AG10803 (cell line): Measurements from ENCODE around the gene DLGAP1.

ENCODE experiments used
- DNase-seq: peaks from one replicate; pipeline ENCODE4 v3.0.0; 2010; ENCODE audit warnings: low read depth
- H3K4me3 ChIP-seq: 2 replicates; pipeline ENCODE4 v1.5.1; 2011; ENCODE audit warnings: mild to moderate bottlenecking, low read length, control low read depth
- CTCF ChIP-seq: conservative IDR thresholded peaks from 2 replicates; pipeline ENCODE4 v1.5.1; 2011; ENCODE audit warnings: mild to moderate bottlenecking, low read length, control low read depth, inconsistent platforms

Gene DLGAP1

GRCh38 chr18:3919396-3920061, 535.6 kb downstream of the DLGAP1 start:
- DNase-seq = no peak

GRCh38 chr18:3916082-3916481, 539.0 kb downstream of the DLGAP1 start:
- TF ChIP-seq CTCF = no peak
- no peak for DNase-seq
- H3K4me3 ChIP-seq = no peak overlapping the region

More at GRCh38 chr18:3919396-3920061, 535.6 kb downstream of the DLGAP1 start:
- no peak overlapping the region for H3K4me3 ChIP-seq
- no peak for TF ChIP-seq CTCF

GRCh38 chr18:3914833-3915610, 540.1 kb downstream of the DLGAP1 start:
- no peak for TF ChIP-seq CTCF
- no peak for DNase-seq
- H3K4me3 ChIP-seq = no peak overlapping the region

GRCh38 chr18:3914109-3914508, 541.0 kb downstream of the DLGAP1 start:
- H3K4me3 ChIP-seq = no peak overlapping the region

GRCh38 chr18:3912705-3913104, 542.4 kb downstream of the DLGAP1 start:
- no peak for TF ChIP-seq CTCF
- H3K4me3 ChIP-seq = no peak overlapping the region
- no peak for DNase-seq

More at GRCh38 chr18:3914109-3914508, 541.0 kb downstream of the DLGAP1 start:
- no peak for TF ChIP-seq CTCF
- DNase-seq = no peak

GRCh38 chr18:3911413-3911812, 543.7 kb downstream of the DLGAP1 start:
- no peak for DNase-seq
- TF ChIP-seq CTCF = no peak
- no peak overlapping the region for H3K4me3 ChIP-seq

GRCh38 chr18:3910512-3910911, 544.6 kb downstream of the DLGAP1 start:
- no peak overlapping the region for H3K4me3 ChIP-seq
- peak; percentile 12 for DNase-seq
- no peak for TF ChIP-seq CTCF
